ENCODE data around the gene YWHAQ. TPM values are rescaled to one million over a fixed set of nuclear protein-coding genes. Genes with fewer than 3 reads are reported as not detected.

Gene YWHAQ
- polyA plus RNA-seq, 2 of the 4 experiments (the other 2 are of a cell fraction) = 661 to 833 TPM

DNA sequence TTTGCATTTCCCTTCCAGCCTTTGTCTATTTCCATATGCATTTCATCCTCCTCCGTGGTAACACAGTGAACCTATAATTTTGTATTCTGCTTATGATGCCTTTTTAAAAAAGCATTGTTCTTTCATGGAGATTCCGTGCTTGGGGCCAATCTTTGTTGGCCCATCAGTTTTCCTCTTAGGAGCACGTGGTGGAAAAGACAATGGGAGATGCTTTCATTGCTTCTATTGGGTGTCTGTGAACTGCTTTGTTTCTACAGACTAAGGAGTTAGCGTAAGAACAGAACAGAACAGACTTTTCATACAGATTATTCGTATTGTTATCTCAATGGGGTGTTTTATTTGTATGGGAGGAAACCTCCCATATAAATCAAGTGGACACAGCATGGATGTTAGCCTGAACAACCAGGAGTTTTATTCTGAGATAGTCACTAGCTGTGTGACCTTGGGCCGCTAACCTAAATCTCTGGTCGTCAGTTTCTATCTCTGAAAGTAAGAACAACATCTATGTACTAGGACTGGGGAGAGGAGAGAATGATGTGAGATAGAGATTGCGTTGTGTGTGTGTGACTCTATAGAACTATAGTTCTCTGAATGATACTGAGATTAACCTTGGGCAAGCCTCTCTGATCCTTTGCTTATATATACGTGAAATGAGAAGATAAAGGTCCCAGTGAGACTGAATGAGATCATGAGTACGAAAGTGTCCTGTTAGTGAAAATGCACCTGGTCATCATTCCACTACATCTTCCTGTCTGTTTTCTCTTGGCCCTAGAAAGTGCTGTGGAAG, 22.9 kb upstream of the YWHAQ start:
- FAIRE-seq (no peak), ATAC-seq (no peak), DNase-seq (ENCODE audit: low read depth in 1 of 2, low spot score in 1 of 2) (no peak)
- WGBS (ENCODE audit: missing lambda C conversion rate) = 85% methylated on average over 10 of the region's 10 CpGs
- H3K4me2 ChIP-seq = no peak overlapping the region
- ChIA-PET CTCF (interaction anchor here (0.6 to 3.2 kb wide), 5 partner anchors 23 to 123 kb away, joined by 3 to 16 read pairs (median 3); partner anchors contain the start of gene YWHAQ), POLR2A (interaction anchor here (0.7 to 7.2 kb wide), 3 partner anchors 22 to 24 kb away, joined by 3 to 62 read pairs (median 3); partner anchors contain the start of gene YWHAQ)
- H3K4me1 ChIP-seq = peaks cover 55% of the 10 kb centered on the region
- H3K4me3 ChIP-seq = no peak overlapping the region
- peak overlapping the region; percentile 84 to 86 for H3K27ac ChIP-seq
- no peaks in the 10 kb centered on the region for H3K9me3 ChIP-seq
- peak; percentile 26 for TF ChIP-seq ZFP36 (IDR thresholded peaks at IDR 0.05; ENCODE audit: borderline replicate concordance, partially characterized antibody)
- no peak for TF ChIP-seq TP53 (CRISPR knock-in tag; IDR thresholded peaks at IDR 0.05)
- no peak for TF ChIP-seq FOSB (CRISPR knock-in tag; IDR thresholded peaks at IDR 0.05)
- 0 out of 2 replicates have a peak, but pooled peaks have one; percentile 43 for TF ChIP-seq KDM1A (IDR thresholded peaks at IDR 0.05; ENCODE audit: low read depth)

DNA sequence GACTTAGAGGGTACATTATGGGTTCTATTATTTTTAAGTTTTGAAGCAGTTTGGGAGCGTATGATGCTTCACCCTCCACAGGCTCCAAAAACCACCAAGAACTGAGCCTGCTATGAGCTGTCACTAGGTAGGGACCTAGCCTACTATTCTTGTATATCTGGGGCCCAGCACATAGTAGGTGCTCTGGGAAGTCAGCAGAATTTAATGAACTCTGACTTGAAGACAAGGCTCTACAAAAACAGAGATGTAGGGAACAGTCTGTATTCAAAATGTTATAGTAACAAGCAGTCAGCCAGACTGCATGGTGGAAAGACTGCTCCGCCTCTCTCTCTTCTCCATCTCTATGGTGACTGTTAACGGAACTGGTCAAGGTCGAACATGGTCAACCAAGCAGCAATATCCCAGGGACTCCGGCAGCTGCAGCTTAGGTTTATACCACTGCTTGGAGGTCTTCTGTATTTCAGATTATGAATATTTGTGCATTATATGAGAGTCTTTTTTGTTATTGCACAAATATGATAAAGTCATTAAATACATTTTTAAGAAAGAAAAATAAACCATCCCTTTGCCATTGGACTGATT, 22.2 kb upstream of the YWHAQ start:
- Histone ChIP-seq H3K27ac (no peak overlapping the region; a peak in 1 of 6 replicates), H3K4me3 (no peak overlapping the region), H3K4me1 (peaks cover 48% of the 10 kb centered on the region), H3K4me2 (no peak overlapping the region), H3K9me3 (no peaks in the 10 kb centered on the region)
- no peak for DNase-seq (ENCODE audit: low read depth in 1 of 2, low spot score in 1 of 2)
- WGBS (ENCODE audit: missing lambda C conversion rate) = 76% methylated on average over 5 of the region's 5 CpGs
- no peak for FAIRE-seq
- POLR2A ChIA-PET = interaction anchor here (0.7 kb wide), 1 partner anchor 22 kb away, joined by 3 read pairs; the partner anchor contains the start of gene YWHAQ
- TF ChIP-seq CEBPB (IDR thresholded peaks at IDR 0.05) = no peak
- CTCF ChIA-PET = interaction anchor here (1.6 to 3.2 kb wide), 2 partner anchors 22 to 118 kb away, joined by 4 to 16 read pairs; partner anchors contain the start of gene YWHAQ
- no peak for ATAC-seq

DNA sequence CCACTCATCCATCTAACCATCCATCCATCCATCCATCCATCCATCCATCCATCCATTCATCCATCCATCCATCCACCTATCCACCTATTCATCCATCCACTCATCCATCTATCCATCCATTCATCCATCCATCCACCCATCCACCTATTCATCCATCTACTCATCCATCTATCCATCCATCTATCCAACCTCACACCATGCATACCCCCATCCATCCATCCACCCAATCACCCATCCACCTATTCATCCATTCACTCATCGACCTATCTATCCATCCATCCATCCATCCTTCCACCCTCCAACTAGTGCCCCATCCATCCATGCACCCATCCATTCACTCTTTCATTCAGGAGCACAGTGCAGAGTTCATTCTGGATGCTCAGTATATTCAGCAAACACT, 21.5 kb upstream of the YWHAQ start:
- Histone ChIP-seq H3K27ac (no peak overlapping the region), H3K4me1 (peaks cover 41% of the 10 kb centered on the region), H3K4me3 (no peak overlapping the region), H3K4me2 (no peak overlapping the region), H3K9me3 (no peaks in the 10 kb centered on the region)
- FAIRE-seq (no peak), ATAC-seq (no peak), DNase-seq (ENCODE audit: low read depth in 1 of 2, low spot score in 1 of 2) (no peak)
- CTCF ChIA-PET = no interaction called here
- 45% methylated on average over 1 of the region's 1 CpG for WGBS (ENCODE audit: missing lambda C conversion rate)
- POLR2A ChIA-PET = no interaction called here
- TF ChIP-seq, protein P1, sequence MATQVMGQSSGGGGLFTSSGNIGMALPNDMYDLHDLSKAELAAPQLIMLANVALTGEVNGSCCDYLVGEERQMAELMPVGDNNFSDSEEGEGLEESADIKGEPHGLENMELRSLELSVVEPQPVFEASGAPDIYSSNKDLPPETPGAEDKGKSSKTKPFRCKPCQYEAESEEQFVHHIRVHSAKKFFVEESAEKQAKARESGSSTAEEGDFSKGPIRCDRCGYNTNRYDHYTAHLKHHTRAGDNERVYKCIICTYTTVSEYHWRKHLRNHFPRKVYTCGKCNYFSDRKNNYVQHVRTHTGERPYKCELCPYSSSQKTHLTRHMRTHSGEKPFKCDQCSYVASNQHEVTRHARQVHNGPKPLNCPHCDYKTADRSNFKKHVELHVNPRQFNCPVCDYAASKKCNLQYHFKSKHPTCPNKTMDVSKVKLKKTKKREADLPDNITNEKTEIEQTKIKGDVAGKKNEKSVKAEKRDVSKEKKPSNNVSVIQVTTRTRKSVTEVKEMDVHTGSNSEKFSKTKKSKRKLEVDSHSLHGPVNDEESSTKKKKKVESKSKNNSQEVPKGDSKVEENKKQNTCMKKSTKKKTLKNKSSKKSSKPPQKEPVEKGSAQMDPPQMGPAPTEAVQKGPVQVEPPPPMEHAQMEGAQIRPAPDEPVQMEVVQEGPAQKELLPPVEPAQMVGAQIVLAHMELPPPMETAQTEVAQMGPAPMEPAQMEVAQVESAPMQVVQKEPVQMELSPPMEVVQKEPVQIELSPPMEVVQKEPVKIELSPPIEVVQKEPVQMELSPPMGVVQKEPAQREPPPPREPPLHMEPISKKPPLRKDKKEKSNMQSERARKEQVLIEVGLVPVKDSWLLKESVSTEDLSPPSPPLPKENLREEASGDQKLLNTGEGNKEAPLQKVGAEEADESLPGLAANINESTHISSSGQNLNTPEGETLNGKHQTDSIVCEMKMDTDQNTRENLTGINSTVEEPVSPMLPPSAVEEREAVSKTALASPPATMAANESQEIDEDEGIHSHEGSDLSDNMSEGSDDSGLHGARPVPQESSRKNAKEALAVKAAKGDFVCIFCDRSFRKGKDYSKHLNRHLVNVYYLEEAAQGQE (IDR thresholded peaks at IDR 0.05) = no peak
- TF ChIP-seq EHMT2 (IDR thresholded peaks at IDR 0.05; ENCODE audit: low read depth) = no peak
- TF ChIP-seq, protein P2, sequence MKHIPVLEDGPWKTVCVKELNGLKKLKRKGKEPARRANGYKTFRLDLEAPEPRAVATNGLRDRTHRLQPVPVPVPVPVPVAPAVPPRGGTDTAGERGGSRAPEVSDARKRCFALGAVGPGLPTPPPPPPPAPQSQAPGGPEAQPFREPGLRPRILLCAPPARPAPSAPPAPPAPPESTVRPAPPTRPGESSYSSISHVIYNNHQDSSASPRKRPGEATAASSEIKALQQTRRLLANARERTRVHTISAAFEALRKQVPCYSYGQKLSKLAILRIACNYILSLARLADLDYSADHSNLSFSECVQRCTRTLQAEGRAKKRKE (CRISPR knock-in tag; IDR thresholded peaks at IDR 0.05; ENCODE audit: low read depth) = no peak
- TF ChIP-seq, protein P3, sequence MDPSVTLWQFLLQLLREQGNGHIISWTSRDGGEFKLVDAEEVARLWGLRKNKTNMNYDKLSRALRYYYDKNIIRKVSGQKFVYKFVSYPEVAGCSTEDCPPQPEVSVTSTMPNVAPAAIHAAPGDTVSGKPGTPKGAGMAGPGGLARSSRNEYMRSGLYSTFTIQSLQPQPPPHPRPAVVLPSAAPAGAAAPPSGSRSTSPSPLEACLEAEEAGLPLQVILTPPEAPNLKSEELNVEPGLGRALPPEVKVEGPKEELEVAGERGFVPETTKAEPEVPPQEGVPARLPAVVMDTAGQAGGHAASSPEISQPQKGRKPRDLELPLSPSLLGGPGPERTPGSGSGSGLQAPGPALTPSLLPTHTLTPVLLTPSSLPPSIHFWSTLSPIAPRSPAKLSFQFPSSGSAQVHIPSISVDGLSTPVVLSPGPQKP (IDR thresholded peaks at IDR 0.05; ENCODE audit: low read depth, low read length) = no peak
- no peak for TF ChIP-seq HOXB13 (CRISPR knock-in tag; IDR thresholded peaks at IDR 0.05; ENCODE audit: low read depth)
- no peak for TF ChIP-seq SMC3 (IDR thresholded peaks at IDR 0.05)
- TF ChIP-seq, protein P4, sequence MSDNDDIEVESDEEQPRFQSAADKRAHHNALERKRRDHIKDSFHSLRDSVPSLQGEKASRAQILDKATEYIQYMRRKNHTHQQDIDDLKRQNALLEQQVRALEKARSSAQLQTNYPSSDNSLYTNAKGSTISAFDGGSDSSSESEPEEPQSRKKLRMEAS (IDR thresholded peaks at IDR 0.05) = no peak
